Measurements from ENCODE around the gene PRKAA2. TPM values are rescaled to one million over a fixed set of nuclear protein-coding genes. Genes with fewer than 3 reads are reported as not detected.
A peak's percentile ranks its signal among the peaks of the same experiment; 100 is the strongest.

PRKAA2 gene
- polyA plus RNA-seq, 3 donors, result not detected

GRCh38 chr1:56644064-56644918 lies 823 bp upstream of the PRKAA2 start:
- H3K4me3 Mint-ChIP-seq, result peak overlapping the region; percentile 64 to 88
- H3K9me3 ChIP-seq (replicated peaks in 1 of 2; ENCODE audit: control insufficient read depth in 1 of 2, insufficient read depth in 1 of 2, low read length in 2 of 2), result peaks cover 0 to 9% of the 10 kb centered on the region in 2 donors
- H3K9me3 Mint-ChIP-seq, result peaks cover 0 to 10% (median 6%) of the 10 kb centered on the region in 7 donors
- H3K79me2 ChIP-seq (ENCODE audit: insufficient read depth, low read length), result no peaks in the 10 kb centered on the region
- H2AFZ ChIP-seq (ENCODE audit: insufficient read depth, low read depth, low read length, poor library complexity, severe bottlenecking), result no peak overlapping the region
- H3K27me3 Mint-ChIP-seq (ENCODE audit: low read depth in 3 of 3), result peaks cover 47 to 58% (median 48%) of the 10 kb centered on the region in 3 donors
- peaks cover 0 to 4% of the 10 kb centered on the region in 2 donors for H3K4me1 ChIP-seq (ENCODE audit: control insufficient read depth in 1 of 2, insufficient read depth in 2 of 2, low read length in 2 of 2)
- no peak for DNase-seq
- peak overlapping the region; percentile 43 for H3K4me2 ChIP-seq (replicated peaks; ENCODE audit: extremely low read depth, low read length, poor library complexity, severe bottlenecking)
- no peak overlapping the region for H3K27ac Mint-ChIP-seq
- H3K36me3 Mint-ChIP-seq, result peaks cover 0 to 6% of the 10 kb centered on the region in 2 donors
- no peak for TF ChIP-seq CTCF (IDR thresholded peaks at IDR 0.05)
- peaks cover 47 to 59% of the 10 kb centered on the region in 2 donors for H3K27me3 ChIP-seq (ENCODE audit: control insufficient read depth in 2 of 2, insufficient read depth in 2 of 2, low read length in 2 of 2)
- H3K4me1 Mint-ChIP-seq, result peaks cover 10% of the 10 kb centered on the region
- no peak overlapping the region for H3K27ac ChIP-seq (ENCODE audit: low read depth in 1 of 2, low read length in 2 of 2)
- intact Hi-C loops (cut with micrococcal nuclease), result no loop called here
- H4K20me1 ChIP-seq (ENCODE audit: insufficient read depth, low read length), result no peaks in the 10 kb centered on the region
- peak overlapping the region in 1 of 3 experiments; percentile 47 for H3K4me3 ChIP-seq (replicated peaks in 1 of 3; ENCODE audit: low read depth in 2 of 3, low read length in 3 of 3)
- H3K9ac ChIP-seq (ENCODE audit: insufficient read depth, low read length, poor library complexity, severe bottlenecking), result no peak overlapping the region
- H3K36me3 ChIP-seq (replicated peaks in 1 of 2; ENCODE audit: control insufficient read depth in 1 of 2, insufficient read depth in 2 of 2, low read length in 2 of 2), result no peaks in the 10 kb centered on the region
- WGBS (ENCODE audit: insufficient coverage), result 1% methylated on average over 10 of the region's 23 CpGs

- intact Hi-C loops (cut with micrococcal nuclease), result no loop called here
- Mint-ChIP-seq H3K27ac (no peak overlapping the region), H3K36me3 (peaks cover 0 to 6% of the 10 kb centered on the region in 2 donors), H3K4me3 (peak overlapping the region; percentile 49 to 66), H3K4me1 (peaks cover 10% of the 10 kb centered on the region), H3K27me3 (ENCODE audit: low read depth in 3 of 3) (peaks cover 44 to 58% (median 50%) of the 10 kb centered on the region in 3 donors), H3K9me3 (peaks cover 0 to 12% (median 6%) of the 10 kb centered on the region in 7 donors)
- WGBS (ENCODE audit: insufficient coverage), result 11% methylated on average over 15 of the region's 18 CpGs
- Histone ChIP-seq H4K20me1 (ENCODE audit: insufficient read depth, low read length) (no peaks in the 10 kb centered on the region), H3K27me3 (ENCODE audit: control insufficient read depth in 2 of 2, insufficient read depth in 2 of 2, low read length in 2 of 2) (peaks cover 47 to 59% of the 10 kb centered on the region in 2 donors), H3K4me1 (ENCODE audit: control insufficient read depth in 1 of 2, insufficient read depth in 2 of 2, low read length in 2 of 2) (peaks cover 0 to 4% of the 10 kb centered on the region in 2 donors), H2AFZ (ENCODE audit: insufficient read depth, low read depth, low read length, poor library complexity, severe bottlenecking) (no peak overlapping the region), H3K27ac (ENCODE audit: low read depth in 1 of 2, low read length in 2 of 2) (no peak overlapping the region), H3K4me2 (replicated peaks; ENCODE audit: extremely low read depth, low read length, poor library complexity, severe bottlenecking) (peak overlapping the region; percentile 43), H3K9ac (ENCODE audit: insufficient read depth, low read length, poor library complexity, severe bottlenecking) (no peak overlapping the region), H3K36me3 (replicated peaks in 1 of 2; ENCODE audit: control insufficient read depth in 1 of 2, insufficient read depth in 2 of 2, low read length in 2 of 2) (no peaks in the 10 kb centered on the region), H3K79me2 (ENCODE audit: insufficient read depth, low read length) (no peaks in the 10 kb centered on the region), H3K4me3 (replicated peaks in 1 of 3; ENCODE audit: low read depth in 2 of 3, low read length in 3 of 3) (no peak overlapping the region), H3K9me3 (replicated peaks in 1 of 2; ENCODE audit: control insufficient read depth in 1 of 2, insufficient read depth in 1 of 2, low read length in 2 of 2) (peaks cover 0 to 9% of the 10 kb centered on the region in 2 donors)
- no peak for TF ChIP-seq CTCF (IDR thresholded peaks at IDR 0.05)
- DNase-seq, result no peak
Observed at GRCh38 chr1:56645677-56646305, 677 bp downstream of the PRKAA2 start.
